Liver (tissue), 9 donors: ENCODE results near the gene C13orf42. TPM values are rescaled to one million over a fixed set of nuclear protein-coding genes. Genes with fewer than 3 reads are reported as not detected.

Experiments used
- DNase-seq: peaks from one replicate; pipeline ENCODE4 v3.0.0-alpha.2; 2017; ENCODE audit warnings: low spot score
- H3K27ac ChIP-seq, 2 donors: one replicate each; pipeline ENCODE4 v1.7.0; 2013; ENCODE audit warnings: inconsistent platforms in 2 of 2, low read length in 2 of 2, control low read depth in 1 of 2, low read depth in 1 of 2, mild to moderate bottlenecking in 1 of 2
- H3K27me3 ChIP-seq, 4 donors: one replicate each; pipeline versions ENCODE4 v1.6.1 to v1.7.0; 2013; ENCODE audit warnings: low read length in 3 of 4, inconsistent platforms in 1 of 4, mild to moderate bottlenecking in 1 of 4, moderate library complexity in 1 of 4; ENCODE audit not compliant: control insufficient read depth in 4 of 4, insufficient read depth in 4 of 4
- H3K36me3 ChIP-seq, 4 donors: one replicate each; pipeline versions ENCODE4 v1.6.1 to v1.7.0; 2013; ENCODE audit warnings: low read length in 3 of 4, mild to moderate bottlenecking in 3 of 4, low read depth in 1 of 4, moderate library complexity in 1 of 4; ENCODE audit not compliant: control insufficient read depth in 4 of 4, insufficient read depth in 3 of 4
- H3K4me1 ChIP-seq, 4 donors: one replicate each; pipeline versions ENCODE4 v1.6.1 to v1.7.0; 2013; ENCODE audit warnings: low read length in 3 of 4, mild to moderate bottlenecking in 3 of 4, moderate library complexity in 1 of 4; ENCODE audit not compliant: control insufficient read depth in 4 of 4, insufficient read depth in 4 of 4
- H3K4me3 ChIP-seq, 3 donors: one replicate each; pipeline versions ENCODE4 v1.6.1 to v1.7.0; 2013; ENCODE audit warnings: low read length in 3 of 3, control low read depth in 1 of 3, low read depth in 1 of 3, mild to moderate bottlenecking in 1 of 3
- H3K9ac ChIP-seq, 2 donors: one replicate each; pipeline ENCODE4 v1.7.0; 2013; ENCODE audit warnings: low read length in 2 of 2, mild to moderate bottlenecking in 2 of 2, moderate library complexity in 2 of 2, control low read depth in 1 of 2, low read depth in 1 of 2
- H3K9me3 ChIP-seq, 4 donors: one replicate each; pipeline versions ENCODE4 v1.6.1 to v1.7.0; 2013; ENCODE audit warnings: low read length in 3 of 4; ENCODE audit not compliant: control insufficient read depth in 4 of 4
- ATF3 ChIP-seq: IDR thresholded peaks from 2 replicates; pipeline ENCODE4 v1.6.1; 2016; ENCODE audit warnings: antibody characterized with exemption
- CTCF ChIP-seq: fragments of 150-350 bp; IDR thresholded peaks from 2 replicates; pipeline ENCODE4 v1.5.1; 2017; ENCODE audit warnings: improper control_type of control experiment, low read depth, low read length; ENCODE audit not compliant: missing input control
- EGR1 ChIP-seq, 2 donors: IDR thresholded peaks; 2 replicates each; pipeline ENCODE4 v1.6.1; 2016 to 2018; ENCODE audit warnings: antibody characterized with exemption in 2 of 2, low read depth in 2 of 2
- FOXA1 ChIP-seq: IDR thresholded peaks from 2 replicates; pipeline ENCODE4 v1.6.1; 2016; ENCODE audit warnings: antibody characterized with exemption
- GABPA ChIP-seq, 2 donors: IDR thresholded peaks in 1 of 2; conservative IDR thresholded peaks in 1 of 2; 2 replicates each; pipeline ENCODE4 v1.6.1; 2016; ENCODE audit warnings: antibody characterized with exemption in 2 of 2, mild to moderate bottlenecking in 1 of 2, moderate library complexity in 1 of 2
- HNF4A ChIP-seq, 2 donors: conservative IDR thresholded peaks; 2 replicates each; pipeline ENCODE4 v1.6.1; 2016; ENCODE audit warnings: antibody characterized with exemption in 2 of 2, mild to moderate bottlenecking in 2 of 2
- HNF4G ChIP-seq: IDR thresholded peaks from 2 replicates; pipeline ENCODE4 v1.6.1; 2016; ENCODE audit warnings: antibody characterized with exemption
- JUND ChIP-seq, 2 donors: IDR thresholded peaks; 2 replicates each; pipeline ENCODE4 v1.6.1; 2016; ENCODE audit warnings: antibody characterized with exemption in 2 of 2
- NR2F2 ChIP-seq: IDR thresholded peaks from 2 replicates; pipeline ENCODE4 v1.6.1; 2016; ENCODE audit warnings: antibody characterized with exemption
- REST ChIP-seq: IDR thresholded peaks from 2 replicates; pipeline ENCODE4 v1.6.1; 2016; ENCODE audit warnings: antibody characterized with exemption, mild to moderate bottlenecking
- RXRA ChIP-seq, 2 donors: IDR thresholded peaks; 2 replicates each; pipeline ENCODE4 v1.6.1; 2017 to 2018; ENCODE audit warnings: antibody characterized with exemption in 2 of 2, mild to moderate bottlenecking in 1 of 2
- TAF1 ChIP-seq: conservative IDR thresholded peaks from 2 replicates; pipeline ENCODE4 v1.6.1; 2016; ENCODE audit warnings: antibody characterized with exemption, mild to moderate bottlenecking
- YY1 ChIP-seq: IDR thresholded peaks from 2 replicates; pipeline ENCODE4 v1.6.1; 2016; ENCODE audit warnings: antibody characterized with exemption, mild to moderate bottlenecking
- WGBS: extraction: QIAGEN DNeasy Blood & Tissue Kit; methylation state at CpG from one replicate; pipeline ENCODE4 v1.1.7; 2013; 5-methylcytosine and 5-hydroxymethylcytosine counted together
- polyA plus RNA-seq, 2 donors: library from polyadenylated mRNA; stranded (reverse) in 1 of 2; unstranded in 1 of 2; fragments of 200-250 nt in 1 of 2; fragments of >200 nt in 1 of 2; fragmentation: Nextera tagmentation in 1 of 2; extraction: Ambion mirVana in 1 of 2; gene quantifications; one replicate each; pipeline versions ENCODE4 v1.2.1 to v1.2.3, GENCODE V29; 2013 to 2015
- total RNA-seq, 2 donors: library from RNA; depleted of rRNA; stranded (reverse); fragments of >200 nt; gene quantifications; one replicate each; pipeline ENCODE4 v1.2.3, GENCODE V29; 2014
- donor health status: healthy.
- donor health status: healthy.
- donor health status: healthy.
- donor health status: healthy.
- donor health status: healthy.

The C13orf42 gene
- total and polyA plus RNA-seq, 4 donors = 0.08 TPM; not detected in 3

- Histone ChIP-seq H3K4me1 (peaks cover 0 to 7% (median 0%) of the 10 kb centered on the region in 4 donors), H3K9ac (no peak overlapping the region), H3K9me3 (no peaks in the 10 kb centered on the region), H3K27ac (no peak overlapping the region), H3K27me3 (peaks cover 0 to 2% (median 0%) of the 10 kb centered on the region in 4 donors), H3K36me3 (no peaks in the 10 kb centered on the region), H3K4me3 (no peak overlapping the region)
- no peak for DNase-seq
- 80% methylated on average over 10 of the region's 10 CpGs for WGBS
- TF ChIP-seq EGR1 (IDR thresholded peaks at IDR 0.05; ENCODE audit: low read depth in 2 of 2) (no peak), NR2F2 (no peak), JUND (IDR thresholded peaks at IDR 0.05) (no peak), FOXA1 (no peak), TAF1 (no peak), YY1 (no peak), GABPA (IDR thresholded peaks at IDR 0.05 in 1 of 2, conservative IDR thresholded peaks at IDR 0.05 in 1 of 2) (no peak), ATF3 (no peak), HNF4G (no peak), HNF4A (conservative IDR thresholded peaks at IDR 0.05) (no peak), REST (no peak), RXRA (IDR thresholded peaks at IDR 0.05) (no peak)
Observed at GRCh38 chr13:51065372-51066090, 45.5 kb downstream of the C13orf42 start.

- H3K4me3 ChIP-seq = no peak overlapping the region
- TF ChIP-seq RXRA (IDR thresholded peaks at IDR 0.05) (no peak), CTCF (no peak), FOXA1 (no peak), YY1 (no peak), GABPA (IDR thresholded peaks at IDR 0.05 in 1 of 2, conservative IDR thresholded peaks at IDR 0.05 in 1 of 2) (no peak)
- H3K27me3 ChIP-seq = peaks cover 0 to 2% (median 0%) of the 10 kb centered on the region in 4 donors
- no peak overlapping the region for H3K27ac ChIP-seq
- no peaks in the 10 kb centered on the region for H3K9me3 ChIP-seq
- no peak overlapping the region for H3K9ac ChIP-seq
- DNase-seq = no peak
- peaks cover 0 to 2% (median 0%) of the 10 kb centered on the region in 4 donors for H3K4me1 ChIP-seq
- WGBS = 67% methylated on average over 4 of the region's 4 CpGs
- H3K36me3 ChIP-seq = no peaks in the 10 kb centered on the region
Observed at GRCh38 chr13:51064753-51065152, 46.3 kb downstream of the C13orf42 start.
